ENCODE results near the gene ABHD14A. TPM values are rescaled to one million over a fixed set of nuclear protein-coding genes. Genes with fewer than 3 reads are reported as not detected.

The ABHD14A gene
- total RNA-seq, 1 experiment from 2014 or later = 3.8 TPM

DNA sequence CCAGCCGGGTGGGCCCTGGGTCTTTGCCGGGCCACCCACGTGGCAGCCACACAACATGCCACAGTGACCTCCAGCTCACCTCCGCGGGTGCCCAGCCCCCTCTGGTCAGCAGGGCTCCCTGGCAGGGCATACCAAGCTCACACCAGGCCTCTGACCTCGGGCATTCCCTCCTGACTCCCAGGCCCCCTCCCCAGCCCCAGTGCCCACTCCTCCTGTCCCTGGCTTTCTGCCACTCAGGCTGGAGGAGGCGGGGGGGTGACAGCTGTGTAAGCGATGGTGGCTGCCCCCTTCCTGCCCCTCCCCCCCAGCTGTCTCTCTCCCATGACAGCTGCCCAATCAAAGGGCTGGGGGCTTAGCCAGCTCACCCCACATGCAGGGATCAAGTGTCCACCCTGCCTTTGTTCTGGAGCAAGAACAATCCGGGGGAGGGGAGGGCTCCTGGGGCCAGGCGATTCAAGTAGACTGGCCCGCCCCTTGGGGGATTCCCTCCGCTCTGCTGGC, 10.9 kb upstream of the ABHD14A start:
- no peak overlapping the region for H3K4me3 Mint-ChIP-seq
- no peak for TF ChIP-seq ESRRA (CRISPR knock-in tag; IDR thresholded peaks at IDR 0.05; ENCODE audit: borderline replicate concordance)
- no peak for TF ChIP-seq ZNF396 (CRISPR knock-in tag; IDR thresholded peaks at IDR 0.05; ENCODE audit: borderline replicate concordance)
- no peak for TF ChIP-seq RELA (CRISPR knock-in tag; IDR thresholded peaks at IDR 0.05; ENCODE audit: borderline replicate concordance)
- TF ChIP-seq, protein P1, sequence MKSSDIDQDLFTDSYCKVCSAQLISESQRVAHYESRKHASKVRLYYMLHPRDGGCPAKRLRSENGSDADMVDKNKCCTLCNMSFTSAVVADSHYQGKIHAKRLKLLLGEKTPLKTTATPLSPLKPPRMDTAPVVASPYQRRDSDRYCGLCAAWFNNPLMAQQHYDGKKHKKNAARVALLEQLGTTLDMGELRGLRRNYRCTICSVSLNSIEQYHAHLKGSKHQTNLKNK (CRISPR knock-in tag; IDR thresholded peaks at IDR 0.05) = no peak
- no peak for ATAC-seq

DNA sequence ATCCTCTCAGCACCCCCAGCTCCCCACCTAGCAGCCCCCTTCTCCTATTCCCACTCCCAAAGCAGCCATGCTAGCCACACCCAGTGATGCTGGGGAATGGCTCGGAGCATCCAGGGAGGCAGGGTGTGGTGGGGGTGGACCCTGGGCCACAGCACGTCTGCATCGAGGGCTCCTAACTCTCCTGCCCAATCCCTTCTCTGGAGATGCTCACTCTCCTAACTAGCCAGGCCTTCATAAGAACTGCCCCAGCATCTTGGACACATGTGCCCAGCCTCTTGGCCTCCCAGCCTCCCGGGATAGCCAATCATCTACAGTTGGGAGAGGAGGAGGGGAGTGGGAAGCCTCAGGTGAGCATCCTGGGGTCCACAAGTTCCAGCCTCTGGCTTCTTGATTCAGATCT, 10.3 kb upstream of the ABHD14A start:
- TF ChIP-seq ZNF121 (CRISPR knock-in tag; IDR thresholded peaks at IDR 0.05) = no peak
- no peak for TF ChIP-seq ESRRA (CRISPR knock-in tag; IDR thresholded peaks at IDR 0.05; ENCODE audit: borderline replicate concordance)
- TF ChIP-seq MXD4 (CRISPR knock-in tag; IDR thresholded peaks at IDR 0.05; ENCODE audit: borderline replicate concordance) = no peak
- CTCF ChIA-PET = interaction anchor here (3.9 to 6.5 kb wide), 2 partner anchors 10 to 18 kb away, joined by 19 to 60 read pairs; partner anchors contain the start of genes ABHD14A, ABHD14B and ACY1
- Mint-ChIP-seq H3K27ac (no peak overlapping the region), H3K36me3 (no peaks in the 10 kb centered on the region), H3K4me3 (no peak overlapping the region), H3K27me3 (ENCODE audit: low read depth) (peaks cover 23% of the 10 kb centered on the region), H3K9me3 (no peaks in the 10 kb centered on the region), H3K4me1 (peaks cover 40% of the 10 kb centered on the region)
- no peak for DNase-seq (ENCODE audit: low spot score)
- no peak for ATAC-seq
- POLR2A ChIA-PET = interaction anchor here (0.7 to 1.6 kb wide), 3 partner anchors 9 to 749 kb away, joined by 3 to 6 read pairs (median 3); partner anchors contain the start of genes ABHD14B and ACY1

More for the DNA sequence above, 10.9 kb upstream of the ABHD14A start:
- no peaks in the 10 kb centered on the region for H3K36me3 Mint-ChIP-seq
- H3K27me3 Mint-ChIP-seq (ENCODE audit: low read depth) = peaks cover 23% of the 10 kb centered on the region
- no peak overlapping the region for H3K27ac Mint-ChIP-seq
- ChIA-PET POLR2A (interaction anchor here (0.7 to 1.3 kb wide), 2 partner anchors 19 to 749 kb away, joined by 3 to 8 read pairs; partner anchors contain the start of gene ACY1), CTCF (interaction anchor here (1.4 to 6.5 kb wide), 3 partner anchors 11 to 144 kb away, joined by 3 to 60 read pairs (median 19); partner anchors contain the start of genes ABHD14A, ABHD14B and ACY1)
- peaks cover 35% of the 10 kb centered on the region for H3K4me1 Mint-ChIP-seq
- H3K9me3 Mint-ChIP-seq = no peaks in the 10 kb centered on the region
- DNase-seq (ENCODE audit: low spot score) = peak; percentile 59

DNA sequence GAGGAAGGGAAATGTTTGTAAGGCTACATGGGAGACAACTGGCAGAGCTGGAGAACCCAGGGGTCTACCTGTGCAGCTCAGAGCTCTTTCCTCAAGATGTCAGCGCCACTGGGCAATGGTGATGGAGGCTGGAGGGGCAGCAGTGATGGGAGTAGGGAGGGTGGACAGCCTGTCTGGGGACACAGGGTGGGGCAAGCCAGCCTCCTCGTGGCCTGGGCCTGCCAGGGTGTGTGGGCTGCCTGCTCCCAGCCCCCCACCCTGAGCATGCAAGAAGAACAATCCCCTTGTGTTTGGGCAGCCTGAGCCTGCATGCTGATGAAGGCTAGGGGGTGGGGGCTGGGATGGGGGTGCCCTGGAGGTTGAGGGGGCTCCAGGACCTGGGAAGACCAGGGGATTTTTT, 8.8 kb upstream of the ABHD14A start:
- no peak overlapping the region for H3K27ac Mint-ChIP-seq

More for the DNA sequence above, 8.8 kb upstream of the ABHD14A start:
- no peaks in the 10 kb centered on the region for H3K36me3 Mint-ChIP-seq
- peak overlapping the region; percentile 73 for H3K4me3 Mint-ChIP-seq
- ChIA-PET CTCF (interaction anchor here (1.1 to 6.5 kb wide), 4 partner anchors 9 to 24 kb away, joined by 8 to 60 read pairs (median 42); partner anchors contain the start of genes ABHD14A, ABHD14B, ACY1 and PARP3), POLR2A (interaction anchor here (1.1 to 1.6 kb wide), 4 partner anchors 8 to 30 kb away, joined by 3 to 6 read pairs (median 4); partner anchors contain the start of genes ABHD14B and ACY1)
- peaks cover 23% of the 10 kb centered on the region for H3K27me3 Mint-ChIP-seq (ENCODE audit: low read depth)
- ATAC-seq = no peak
- no peak for DNase-seq (ENCODE audit: low spot score)
- H3K9me3 Mint-ChIP-seq = no peaks in the 10 kb centered on the region
- H3K4me1 Mint-ChIP-seq = peaks cover 50% of the 10 kb centered on the region
- no peak for TF ChIP-seq ZNF317 (CRISPR knock-in tag; IDR thresholded peaks at IDR 0.05; ENCODE audit: borderline replicate concordance, low read depth)
- TF ChIP-seq, protein P2, sequence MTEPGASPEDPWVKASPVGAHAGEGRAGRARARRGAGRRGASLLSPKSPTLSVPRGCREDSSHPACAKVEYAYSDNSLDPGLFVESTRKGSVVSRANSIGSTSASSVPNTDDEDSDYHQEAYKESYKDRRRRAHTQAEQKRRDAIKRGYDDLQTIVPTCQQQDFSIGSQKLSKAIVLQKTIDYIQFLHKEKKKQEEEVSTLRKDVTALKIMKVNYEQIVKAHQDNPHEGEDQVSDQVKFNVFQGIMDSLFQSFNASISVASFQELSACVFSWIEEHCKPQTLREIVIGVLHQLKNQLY (CRISPR knock-in tag; IDR thresholded peaks at IDR 0.05) = no peak
- TF ChIP-seq, protein P3, sequence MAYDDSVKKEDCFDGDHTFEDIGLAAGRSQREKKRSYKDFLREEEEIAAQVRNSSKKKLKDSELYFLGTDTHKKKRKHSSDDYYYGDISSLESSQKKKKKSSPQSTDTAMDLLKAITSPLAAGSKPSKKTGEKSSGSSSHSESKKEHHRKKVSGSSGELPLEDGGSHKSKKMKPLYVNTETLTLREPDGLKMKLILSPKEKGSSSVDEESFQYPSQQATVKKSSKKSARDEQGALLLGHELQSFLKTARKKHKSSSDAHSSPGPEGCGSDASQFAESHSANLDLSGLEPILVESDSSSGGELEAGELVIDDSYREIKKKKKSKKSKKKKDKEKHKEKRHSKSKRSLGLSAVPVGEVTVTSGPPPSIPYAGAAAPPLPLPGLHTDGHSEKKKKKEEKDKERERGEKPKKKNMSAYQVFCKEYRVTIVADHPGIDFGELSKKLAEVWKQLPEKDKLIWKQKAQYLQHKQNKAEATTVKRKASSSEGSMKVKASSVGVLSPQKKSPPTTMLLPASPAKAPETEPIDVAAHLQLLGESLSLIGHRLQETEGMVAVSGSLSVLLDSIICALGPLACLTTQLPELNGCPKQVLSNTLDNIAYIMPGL (CRISPR knock-in tag; IDR thresholded peaks at IDR 0.05) = no peak
- TF ChIP-seq OVOL2 (CRISPR knock-in tag; IDR thresholded peaks at IDR 0.05; ENCODE audit: borderline replicate concordance) = no peak
- TF ChIP-seq, protein P4, sequence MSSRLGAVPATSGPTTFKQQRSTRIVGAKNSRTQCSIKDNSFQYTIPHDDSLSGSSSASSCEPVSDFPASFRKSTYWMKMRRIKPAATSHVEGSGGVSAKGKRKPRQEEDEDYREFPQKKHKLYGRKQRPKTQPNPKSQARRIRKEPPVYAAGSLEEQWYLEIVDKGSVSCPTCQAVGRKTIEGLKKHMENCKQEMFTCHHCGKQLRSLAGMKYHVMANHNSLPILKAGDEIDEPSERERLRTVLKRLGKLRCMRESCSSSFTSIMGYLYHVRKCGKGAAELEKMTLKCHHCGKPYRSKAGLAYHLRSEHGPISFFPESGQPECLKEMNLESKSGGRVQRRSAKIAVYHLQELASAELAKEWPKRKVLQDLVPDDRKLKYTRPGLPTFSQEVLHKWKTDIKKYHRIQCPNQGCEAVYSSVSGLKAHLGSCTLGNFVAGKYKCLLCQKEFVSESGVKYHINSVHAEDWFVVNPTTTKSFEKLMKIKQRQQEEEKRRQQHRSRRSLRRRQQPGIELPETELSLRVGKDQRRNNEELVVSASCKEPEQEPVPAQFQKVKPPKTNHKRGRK (CRISPR knock-in tag; IDR thresholded peaks at IDR 0.05; ENCODE audit: borderline replicate concordance) = no peak
- TF ChIP-seq, protein P5, sequence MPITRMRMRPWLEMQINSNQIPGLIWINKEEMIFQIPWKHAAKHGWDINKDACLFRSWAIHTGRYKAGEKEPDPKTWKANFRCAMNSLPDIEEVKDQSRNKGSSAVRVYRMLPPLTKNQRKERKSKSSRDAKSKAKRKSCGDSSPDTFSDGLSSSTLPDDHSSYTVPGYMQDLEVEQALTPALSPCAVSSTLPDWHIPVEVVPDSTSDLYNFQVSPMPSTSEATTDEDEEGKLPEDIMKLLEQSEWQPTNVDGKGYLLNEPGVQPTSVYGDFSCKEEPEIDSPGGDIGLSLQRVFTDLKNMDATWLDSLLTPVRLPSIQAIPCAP (CRISPR knock-in tag; IDR thresholded peaks at IDR 0.05) = no peak
- TF ChIP-seq RORB (CRISPR knock-in tag; IDR thresholded peaks at IDR 0.05) = no peak
